Measurements from ENCODE around the gene IPO8. TPM values are rescaled to one million over a fixed set of nuclear protein-coding genes. Genes with fewer than 3 reads are reported as not detected.

The IPO8 gene
- total and polyA plus RNA-seq, 3 donors from 2014 or later: 27.4 to 46.4 (median 37.2) TPM

GRCh38 chr12:30630979-30631285 is 64.7 kb downstream of the IPO8 start:
- no peak overlapping the region for H3K27ac ChIP-seq
- H3K36me3 ChIP-seq (ENCODE audit: low read depth, missing control alignments): peaks cover 2% of the 10 kb centered on the region
- H3K4me1 ChIP-seq: no peaks in the 10 kb centered on the region
- WGBS, 2 donors: 74 to 77% methylated on average over 3 of the region's 3 CpGs
- intact Hi-C loops (cut with DNase I; ENCODE audit: low total_unique reads): no loop called here
- H3K27me3 ChIP-seq: no peaks in the 10 kb centered on the region
- TF ChIP-seq CTCF (IDR thresholded peaks at IDR 0.05) (no peak), POLR2A (IDR thresholded peaks at IDR 0.05) (no peak)
- no peak overlapping the region for H3K4me3 ChIP-seq
- no peak for DNase-seq
- H3K9me3 ChIP-seq: no peaks in the 10 kb centered on the region

- H3K4me1 ChIP-seq: no peaks in the 10 kb centered on the region
- no peak overlapping the region for H3K4me3 ChIP-seq
- TF ChIP-seq POLR2A (IDR thresholded peaks at IDR 0.05) (no peak), CTCF (IDR thresholded peaks at IDR 0.05) (no peak)
- H3K9me3 ChIP-seq: no peaks in the 10 kb centered on the region
- no peak overlapping the region for H3K27ac ChIP-seq
- H3K36me3 ChIP-seq (ENCODE audit: low read depth, missing control alignments): peaks cover 2% of the 10 kb centered on the region
- WGBS, 2 donors: 83 to 85% methylated on average over 6 of the region's 6 CpGs
- no peaks in the 10 kb centered on the region for H3K27me3 ChIP-seq
- no peak for DNase-seq
- intact Hi-C loops (cut with DNase I; ENCODE audit: low total_unique reads): no loop called here
Measured at GRCh38 chr12:30630076-30630978, 65.3 kb downstream of the IPO8 start.

GRCh38 chr12:30626847-30627246 is 68.8 kb downstream of the IPO8 start:
- no peak overlapping the region for H3K4me3 ChIP-seq

GRCh38 chr12:30624009-30624408 is 71.7 kb downstream of the IPO8 start:
- no peaks in the 10 kb centered on the region for H3K36me3 ChIP-seq (ENCODE audit: low read depth, missing control alignments)
- H3K27ac ChIP-seq: no peak overlapping the region
- intact Hi-C loops (cut with DNase I; ENCODE audit: low total_unique reads): no loop called here

More at GRCh38 chr12:30626847-30627246, 68.8 kb downstream of the IPO8 start:
- 92 to 96% methylated on average over 3 of the region's 3 CpGs for WGBS, 2 donors
- Histone ChIP-seq H3K27ac (no peak overlapping the region), H3K9me3 (no peaks in the 10 kb centered on the region), H3K4me1 (no peaks in the 10 kb centered on the region), H3K27me3 (no peaks in the 10 kb centered on the region), H3K36me3 (ENCODE audit: low read depth, missing control alignments) (no peaks in the 10 kb centered on the region)
- no peak for TF ChIP-seq CTCF (IDR thresholded peaks at IDR 0.05)
- no peak for DNase-seq
- intact Hi-C loops (cut with DNase I; ENCODE audit: low total_unique reads): no loop called here

More at GRCh38 chr12:30624009-30624408, 71.7 kb downstream of the IPO8 start:
- H3K27me3 ChIP-seq: no peaks in the 10 kb centered on the region
- H3K4me3 ChIP-seq: no peak overlapping the region
- H3K4me1 ChIP-seq: no peaks in the 10 kb centered on the region
- WGBS, 2 donors: 87 to 94% methylated on average over 6 of the region's 6 CpGs
- DNase-seq: no peak
- TF ChIP-seq CTCF (IDR thresholded peaks at IDR 0.05): no peak
- TF ChIP-seq POLR2A (IDR thresholded peaks at IDR 0.05): no peak
- H3K9me3 ChIP-seq: no peaks in the 10 kb centered on the region
